Glomerular visceral epithelial cell (primary cell): ENCODE results near the gene MREG.
"Not testable (repeated sequence)": the region's sequence is repeated elsewhere in the genome, so short reads cannot be mapped to it uniquely, and the experiment has no call there.

Source experiments
- DNase-seq: peaks from one replicate; pipeline ENCODE4 v3.0.0-alpha.2; 2016; ENCODE audit errors: extremely low spot score

The MREG gene

DNA sequence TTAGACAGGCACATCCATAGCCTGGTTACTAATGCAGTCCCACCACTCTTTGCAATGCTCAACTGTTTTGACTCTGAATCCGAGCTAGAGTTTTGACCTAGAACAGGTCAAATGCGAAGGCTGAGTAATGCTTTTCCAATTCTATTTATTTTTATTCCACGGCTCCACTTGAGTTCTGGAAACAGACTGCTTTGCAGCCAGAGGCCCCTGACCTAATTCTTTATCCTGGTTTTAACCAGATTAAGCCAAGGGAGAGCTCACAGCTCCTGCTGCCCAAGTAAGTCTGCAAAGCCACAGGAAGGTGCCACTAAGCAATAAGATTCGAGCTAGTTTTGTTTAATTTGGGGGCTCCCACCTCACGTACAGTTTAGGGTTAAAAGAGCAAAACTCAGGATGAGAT, 51.4 kb downstream of the MREG start:
- no peak for DNase-seq

DNA sequence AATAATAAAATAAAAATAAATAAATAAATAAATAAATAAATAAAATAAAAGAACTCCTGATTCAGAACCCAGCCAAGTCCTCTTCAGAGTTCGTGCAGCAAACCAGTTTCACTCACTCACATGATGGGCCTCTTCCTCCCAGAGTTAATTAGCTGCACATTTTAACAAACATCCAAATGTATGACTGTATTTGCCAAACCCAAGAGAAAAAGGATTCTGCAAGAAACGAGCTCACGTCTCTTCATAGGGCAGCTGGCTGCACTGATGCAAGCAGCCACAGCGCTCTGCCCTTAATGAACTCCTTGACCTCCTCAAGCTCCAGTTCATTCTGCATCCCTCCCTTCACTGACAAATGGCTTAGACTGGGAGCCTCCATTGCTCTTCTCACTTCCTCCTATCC, 55.1 kb downstream of the MREG start:
- no peak for DNase-seq

DNA sequence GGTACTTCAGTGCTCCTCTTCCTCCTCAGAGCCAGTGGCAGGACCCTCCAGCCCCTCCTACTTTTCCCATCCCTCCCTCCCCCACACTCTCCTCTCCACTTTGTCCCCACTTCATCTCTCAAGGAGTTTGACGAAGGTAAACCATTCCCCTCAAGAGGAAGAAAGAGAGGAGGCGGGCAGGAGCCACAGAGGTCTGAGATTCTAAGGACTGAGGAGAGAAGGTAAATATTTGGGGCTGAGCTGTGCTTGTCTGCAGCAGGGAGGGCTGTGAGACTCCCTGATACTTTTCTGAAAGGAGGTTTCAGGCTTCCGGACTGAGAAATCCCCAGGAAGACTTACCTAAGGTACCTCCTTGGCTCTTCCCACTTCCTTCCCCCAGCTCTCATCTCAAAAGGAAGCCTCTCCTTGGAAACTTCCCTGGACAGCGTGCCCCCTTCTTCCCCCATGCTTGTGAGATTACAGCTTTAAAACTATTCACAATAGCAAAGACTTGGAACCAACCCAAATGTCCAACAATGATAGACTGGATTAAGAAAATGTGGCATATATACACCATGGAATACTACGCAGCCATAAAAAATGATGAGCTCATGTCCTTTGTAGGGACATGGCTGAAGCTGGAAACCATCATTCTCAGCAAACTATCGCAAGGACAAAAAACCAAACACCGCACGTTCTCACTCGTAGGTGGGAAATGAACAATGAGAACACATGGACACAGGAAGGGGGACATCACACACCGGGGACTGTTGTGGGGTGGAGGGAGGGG, 55.8 kb downstream of the MREG start:
- not testable (repeated sequence) for DNase-seq

DNA sequence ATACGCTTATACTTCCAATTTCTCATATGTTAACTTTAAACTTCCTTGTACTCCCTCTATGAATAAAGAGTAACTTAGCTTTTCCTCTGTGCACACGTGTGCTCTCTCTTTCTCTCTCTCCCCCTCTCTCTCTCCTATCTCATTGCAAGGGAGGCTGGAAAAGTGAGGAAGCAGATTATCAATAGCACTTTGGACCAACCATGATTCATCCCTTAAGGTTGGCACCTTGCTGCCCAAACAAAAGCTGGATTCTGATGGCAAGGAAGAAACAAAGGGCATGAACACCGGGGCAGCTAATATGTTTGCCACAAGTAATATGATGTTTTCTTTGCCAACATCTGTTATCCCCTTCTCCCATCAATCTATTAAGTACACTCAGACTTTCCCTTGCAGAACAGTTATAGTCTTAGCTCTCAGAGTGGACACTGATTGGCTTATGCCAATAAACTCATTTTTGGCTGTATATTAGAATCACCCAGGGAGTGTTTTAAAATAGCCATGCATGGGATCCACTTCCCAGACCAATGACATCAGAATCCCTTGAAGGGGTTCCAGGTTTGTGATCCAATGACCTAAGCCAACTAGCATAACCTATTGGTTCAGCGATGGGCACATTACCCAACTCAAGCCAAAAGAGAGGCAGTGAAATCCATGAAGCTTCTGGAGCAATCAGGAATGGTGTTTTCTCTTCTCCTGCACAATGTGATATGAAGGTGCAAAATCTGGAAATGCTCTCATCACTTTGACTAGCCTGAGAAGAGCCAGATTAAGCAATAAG, 60.3 kb downstream of the MREG start:
- DNase-seq = no peak

DNA sequence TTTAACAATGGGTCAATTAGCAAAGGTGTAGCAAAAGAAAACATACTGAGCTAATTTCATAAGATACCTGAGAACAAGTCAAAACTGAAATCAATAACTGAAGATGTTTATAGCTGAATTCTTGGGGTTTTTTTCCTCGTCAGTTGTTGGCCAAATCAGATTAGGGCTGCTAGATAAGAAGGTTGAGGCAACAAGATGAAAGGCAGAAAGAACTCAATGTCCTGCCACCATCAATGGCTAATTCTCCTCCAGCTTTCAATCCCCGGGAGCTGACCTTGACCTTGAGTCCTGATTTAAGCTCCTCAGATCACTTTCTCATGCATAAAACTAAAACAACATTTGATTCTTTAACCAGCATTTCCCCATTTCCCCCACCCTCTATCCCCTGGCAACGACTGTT, 61.8 kb downstream of the MREG start:
- DNase-seq = no peak

DNA sequence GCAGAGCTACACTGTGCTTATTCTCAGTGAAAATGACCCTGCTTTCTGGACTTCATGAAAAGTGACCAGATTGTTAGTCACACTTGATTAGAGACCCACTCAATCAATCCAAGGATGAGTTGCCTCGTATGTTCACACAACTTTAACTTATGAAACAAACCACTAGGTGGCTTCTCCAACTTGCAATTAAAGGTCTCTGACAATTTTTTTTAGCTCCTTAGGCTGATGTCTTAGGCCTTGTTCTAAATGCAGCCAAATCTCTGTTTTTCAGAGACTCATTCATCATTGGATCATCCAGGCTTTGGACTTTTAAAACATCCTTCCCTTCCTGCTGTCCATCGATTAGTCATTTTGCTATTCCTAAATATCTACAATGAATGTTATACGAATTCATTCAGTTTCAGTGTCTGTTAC, 63.4 kb downstream of the MREG start:
- peak; percentile 50 for DNase-seq

DNA sequence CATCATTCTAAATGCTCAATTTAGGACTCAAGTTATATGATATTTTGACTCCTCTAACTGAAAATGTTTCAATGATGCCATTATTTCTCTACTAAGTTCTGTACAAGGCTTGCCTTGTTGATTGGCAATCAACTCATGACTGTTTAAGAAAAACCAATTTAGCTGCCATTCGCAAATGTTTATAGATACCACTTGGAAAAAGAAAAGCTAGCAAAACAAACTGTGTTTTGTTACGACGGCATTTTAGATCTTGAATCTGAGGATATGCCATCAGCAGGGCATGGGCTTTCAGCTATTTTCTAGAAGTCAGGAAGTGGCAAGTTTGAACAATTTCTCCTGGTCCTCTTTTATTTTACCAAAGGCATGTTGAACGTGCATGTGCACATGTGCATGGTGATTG, 65.3 kb downstream of the MREG start:
- DNase-seq = no peak

DNA sequence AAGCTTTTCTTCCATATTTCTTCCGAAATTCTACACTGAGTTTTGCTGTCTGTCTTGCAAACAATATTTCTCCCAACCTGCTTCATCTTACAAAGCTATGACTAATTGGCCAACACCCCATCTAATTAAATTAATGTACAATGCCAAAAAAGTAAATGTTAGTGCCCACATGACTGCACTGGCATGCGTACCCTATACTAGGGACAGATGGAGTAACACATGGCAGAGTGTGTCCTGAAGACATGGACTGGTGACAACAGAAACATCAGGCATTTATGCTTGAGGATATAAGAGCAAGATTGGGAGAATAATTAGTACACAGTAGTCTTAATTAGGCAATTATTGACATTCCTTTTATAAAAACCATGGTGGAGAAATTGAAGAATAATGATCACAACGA, 66.8 kb downstream of the MREG start:
- DNase-seq = no peak

DNA sequence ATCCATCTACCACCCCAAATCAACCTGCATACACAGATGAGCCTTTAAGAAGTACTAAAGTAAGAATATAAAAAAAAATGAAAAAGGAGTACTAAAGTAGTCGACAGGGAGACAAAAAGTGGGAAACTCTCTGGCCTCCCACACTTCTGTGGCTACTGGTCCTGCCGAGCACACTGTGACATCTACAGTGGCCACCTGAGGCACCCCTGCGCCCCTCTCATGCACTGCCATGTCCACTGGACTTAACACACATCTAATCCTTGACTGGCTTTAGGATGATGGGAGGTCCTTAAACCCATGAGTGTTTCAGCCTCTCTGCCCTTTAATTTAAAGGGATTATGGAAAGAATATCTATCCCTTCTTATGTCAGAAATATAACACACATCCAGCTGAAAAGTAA, 71.2 kb downstream of the MREG start:
- no peak for DNase-seq

DNA sequence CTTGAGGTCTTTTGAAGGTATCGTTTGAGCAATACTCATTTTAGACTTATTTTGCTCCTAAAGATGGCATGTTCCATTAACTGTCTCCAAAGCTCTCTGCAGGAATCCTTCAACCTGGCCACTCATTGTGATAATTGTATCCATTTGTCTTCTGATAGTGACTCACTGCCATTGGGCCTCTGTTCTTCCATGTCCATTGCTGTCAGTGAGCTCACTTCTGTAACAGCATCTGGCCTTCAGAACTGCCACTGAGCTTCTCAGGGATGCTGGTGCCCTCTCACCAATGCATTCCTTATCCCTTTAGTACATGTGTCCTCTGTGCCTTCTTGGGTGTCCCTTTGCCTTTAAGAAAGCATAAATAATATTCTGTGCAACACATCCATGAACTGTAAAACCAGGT, 71.6 kb downstream of the MREG start:
- DNase-seq = no peak

DNA sequence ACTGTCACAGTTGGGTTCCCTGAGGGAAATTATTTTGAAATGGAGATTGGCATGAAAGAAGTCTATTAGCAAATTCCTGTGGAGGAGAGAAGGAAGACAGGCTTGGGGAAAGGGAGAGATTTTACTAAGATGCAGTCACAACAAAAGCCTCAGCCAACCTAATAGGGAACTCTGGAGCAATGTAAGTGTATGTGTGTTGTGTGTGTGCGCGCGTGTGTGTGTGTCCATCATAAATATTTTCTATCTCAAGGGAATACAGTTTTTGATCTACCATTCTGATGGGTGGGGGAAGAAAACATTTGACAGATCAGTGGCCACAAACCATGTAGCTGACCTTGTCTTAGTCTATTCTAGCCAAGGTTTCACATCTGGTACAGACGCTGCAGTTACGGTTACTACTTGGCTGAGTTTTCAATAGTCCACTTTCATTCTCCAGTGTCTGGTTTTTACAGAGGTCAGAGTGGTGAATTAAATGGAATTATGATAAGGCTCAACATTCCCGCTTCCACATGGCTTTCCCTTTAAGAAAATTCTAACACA, 72.6 kb downstream of the MREG start:
- DNase-seq = no peak

DNA sequence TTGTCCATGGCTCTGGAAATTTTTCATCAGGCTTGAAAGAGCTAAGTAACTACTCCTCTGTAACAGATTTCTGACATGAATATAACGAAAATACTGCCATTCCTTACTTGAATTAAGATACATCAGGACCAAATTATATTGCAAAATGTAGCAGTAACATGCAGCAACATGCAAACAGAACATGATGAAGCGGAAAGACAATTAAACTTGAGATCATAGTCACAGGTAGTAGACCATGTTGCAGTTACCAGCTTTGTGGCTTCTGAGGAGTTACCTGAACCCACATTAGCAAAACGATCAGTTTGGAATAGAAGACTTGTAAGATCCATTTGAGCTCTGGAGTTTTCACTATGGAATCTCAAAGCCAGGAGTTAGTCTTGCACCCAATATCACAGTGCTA, 76.2 kb downstream of the MREG start:
- DNase-seq = no peak

DNA sequence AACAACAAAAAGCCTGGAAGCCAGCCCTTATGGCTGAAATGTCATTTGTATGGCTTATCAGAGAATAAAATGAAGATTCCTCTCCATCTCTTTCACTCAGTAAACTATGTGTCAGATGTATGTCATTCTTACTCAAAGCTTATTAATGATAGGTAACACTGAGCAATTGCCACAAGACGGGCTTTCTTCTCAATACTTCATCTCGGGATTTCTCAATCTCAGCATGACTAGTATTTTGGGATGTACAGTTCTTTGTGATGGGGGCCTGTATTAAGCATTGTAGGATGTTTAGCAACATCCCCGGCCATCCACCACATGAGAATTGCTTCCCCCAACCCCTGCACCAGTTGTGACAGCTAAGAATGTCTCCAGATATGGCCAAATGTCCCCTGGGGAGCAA, 80.2 kb downstream of the MREG start:
- DNase-seq = no peak

DNA sequence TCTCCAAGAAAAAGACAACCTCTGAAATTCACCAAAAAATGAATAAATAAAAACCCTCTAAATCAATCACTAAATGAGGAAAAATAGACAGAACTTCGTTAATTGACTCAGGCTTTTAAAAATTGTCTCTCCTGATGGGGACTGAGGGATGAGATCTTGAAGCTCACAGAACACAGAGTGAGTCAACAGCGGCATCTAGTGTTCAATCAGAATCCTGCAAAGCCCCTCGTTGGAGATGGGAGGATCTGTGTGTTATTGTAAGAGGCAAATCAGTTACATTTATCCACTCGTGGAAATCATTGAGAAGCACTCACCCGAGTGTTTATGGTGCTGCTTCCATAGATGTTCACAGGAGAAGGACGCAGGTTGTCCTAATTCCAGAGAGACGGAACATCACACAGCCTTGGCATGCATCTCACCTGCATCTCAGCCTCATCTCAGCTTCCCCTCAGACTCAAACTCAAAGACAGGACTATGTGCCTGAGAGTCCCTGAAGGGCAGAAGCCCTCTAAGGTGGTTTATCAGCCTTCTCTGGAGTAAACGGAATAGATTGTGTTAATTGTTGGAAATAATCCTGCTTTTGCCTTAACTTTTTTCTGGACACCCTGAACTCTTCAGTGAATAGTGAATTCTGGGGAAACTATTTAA, 82.0 kb downstream of the MREG start:
- DNase-seq = peak; percentile 79

DNA sequence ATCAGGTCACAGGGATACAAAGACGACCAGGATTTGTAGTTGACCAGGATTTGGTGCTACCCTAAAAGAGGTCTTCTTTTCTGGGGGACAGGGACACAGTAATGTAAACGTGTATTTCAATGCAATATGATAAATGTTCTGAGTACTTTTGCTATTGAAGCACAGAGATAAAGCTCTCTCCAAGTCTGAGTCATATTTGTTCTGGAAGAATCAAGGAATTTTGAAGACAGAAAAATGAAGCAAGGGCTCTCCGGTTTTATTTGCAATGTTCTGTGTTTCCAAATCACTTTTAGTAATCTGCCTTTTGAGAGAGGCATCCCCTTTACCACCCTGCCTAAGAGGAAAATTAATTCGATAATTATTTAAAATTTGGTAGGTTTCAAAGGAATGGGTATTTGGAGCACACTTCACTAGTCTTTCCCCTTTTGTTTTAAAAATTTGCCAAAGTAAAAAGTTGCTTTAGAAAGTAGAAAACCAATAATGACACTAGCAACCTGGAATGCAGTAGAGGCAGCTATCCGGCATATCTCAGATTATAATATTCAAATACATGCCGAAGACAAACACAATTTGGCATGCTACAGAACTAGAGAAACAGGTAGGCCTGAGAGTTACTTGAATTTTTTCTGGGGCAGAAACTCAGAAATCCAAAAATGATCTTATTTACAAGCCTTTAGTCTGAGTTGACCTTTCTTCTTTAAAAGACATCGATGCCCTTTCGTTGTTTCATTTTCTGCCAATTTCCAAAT, 82.7 kb downstream of the MREG start:
- no peak for DNase-seq

DNA sequence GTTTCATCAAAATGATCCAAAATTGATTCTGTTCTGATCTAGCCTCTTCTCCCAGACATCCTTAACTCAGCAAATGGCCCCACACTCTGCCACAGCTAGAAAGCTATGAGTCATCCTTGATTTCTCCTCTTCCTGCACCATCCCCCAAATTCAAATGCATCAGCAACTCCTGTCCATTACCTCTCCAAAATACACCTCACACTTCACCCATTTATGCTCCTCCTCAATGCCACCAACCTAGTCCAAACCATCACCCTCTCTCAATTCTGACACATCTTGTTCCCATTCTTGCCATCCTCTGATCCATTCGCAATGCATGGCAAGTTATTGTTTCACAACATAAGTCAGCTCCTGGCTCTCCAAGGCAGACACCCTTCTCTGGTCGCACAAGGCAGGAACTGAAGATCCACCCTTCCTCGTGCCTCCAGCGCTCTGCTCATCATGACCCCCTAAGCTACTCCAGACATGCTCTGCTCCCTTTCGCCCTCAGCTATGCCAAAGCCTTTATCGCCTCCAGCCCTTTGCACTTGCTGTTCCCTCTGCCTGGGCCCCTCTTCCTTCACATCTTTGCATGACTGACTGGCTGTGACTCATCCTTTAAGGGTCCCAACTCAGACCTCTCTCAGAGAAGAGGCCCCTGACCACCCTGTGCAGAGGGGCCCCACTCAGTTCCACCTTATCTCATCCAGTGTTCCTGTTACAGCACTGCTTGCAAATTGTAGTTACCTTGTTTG, 83.6 kb downstream of the MREG start:
- peak; percentile 27 for DNase-seq

DNA sequence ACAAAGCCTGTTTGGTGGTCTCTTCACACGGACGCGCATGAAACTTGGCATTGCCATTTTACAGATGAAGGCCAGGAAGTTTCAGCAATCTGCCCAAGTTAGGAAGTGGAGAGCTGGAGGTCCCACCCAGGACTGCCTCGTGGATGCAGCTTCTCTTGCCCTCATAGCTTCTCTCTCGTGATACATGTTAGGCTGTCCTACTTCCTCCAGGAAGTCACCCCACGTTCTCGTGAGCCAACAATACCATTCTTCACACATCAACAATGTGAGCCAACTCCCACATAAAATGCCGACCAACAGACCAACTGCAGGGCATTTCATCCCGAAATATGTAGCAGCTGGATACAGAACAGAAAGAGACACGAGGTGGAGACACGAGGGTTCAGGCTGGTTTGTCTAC, 85.3 kb downstream of the MREG start:
- no peak for DNase-seq

DNA sequence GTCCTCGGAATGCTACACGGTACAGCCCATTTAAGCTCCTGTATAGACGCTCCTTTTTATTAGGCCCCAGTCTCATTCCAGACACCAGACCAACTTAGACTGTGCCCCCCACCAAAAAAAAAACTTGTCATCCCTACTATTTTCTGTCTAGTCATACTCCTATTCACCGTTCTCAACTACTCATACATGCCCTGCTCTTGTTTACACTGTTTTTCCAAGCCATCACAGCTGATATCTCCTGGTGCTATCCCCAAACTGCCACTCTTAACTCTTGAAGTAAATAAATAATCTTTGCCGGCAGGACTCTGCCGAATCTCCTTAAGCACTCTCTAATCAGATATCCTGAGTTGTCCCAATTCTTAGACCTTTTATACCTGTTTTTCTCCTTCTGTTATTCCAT, 86.4 kb downstream of the MREG start:
- not testable (repeated sequence) for DNase-seq

DNA sequence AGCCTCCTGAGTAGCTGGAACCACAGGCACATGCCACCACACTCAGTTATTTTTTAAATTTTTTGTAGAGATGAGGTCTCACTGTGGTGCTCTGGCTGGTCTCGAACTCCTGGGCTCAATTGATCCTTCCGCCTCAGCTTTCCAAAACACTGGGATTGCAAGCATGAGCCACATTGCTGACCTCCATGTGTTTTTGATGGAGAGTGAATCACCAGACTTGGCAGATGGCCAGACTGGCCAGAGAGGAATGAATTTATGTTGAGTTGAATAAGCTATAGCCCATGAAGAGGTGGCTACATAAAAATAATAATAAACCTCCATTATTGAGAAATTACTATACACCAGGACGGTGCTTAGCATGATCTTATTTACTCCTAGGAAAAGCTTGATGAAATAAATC, 91.5 kb downstream of the MREG start:
- DNase-seq = peak; percentile 83

DNA sequence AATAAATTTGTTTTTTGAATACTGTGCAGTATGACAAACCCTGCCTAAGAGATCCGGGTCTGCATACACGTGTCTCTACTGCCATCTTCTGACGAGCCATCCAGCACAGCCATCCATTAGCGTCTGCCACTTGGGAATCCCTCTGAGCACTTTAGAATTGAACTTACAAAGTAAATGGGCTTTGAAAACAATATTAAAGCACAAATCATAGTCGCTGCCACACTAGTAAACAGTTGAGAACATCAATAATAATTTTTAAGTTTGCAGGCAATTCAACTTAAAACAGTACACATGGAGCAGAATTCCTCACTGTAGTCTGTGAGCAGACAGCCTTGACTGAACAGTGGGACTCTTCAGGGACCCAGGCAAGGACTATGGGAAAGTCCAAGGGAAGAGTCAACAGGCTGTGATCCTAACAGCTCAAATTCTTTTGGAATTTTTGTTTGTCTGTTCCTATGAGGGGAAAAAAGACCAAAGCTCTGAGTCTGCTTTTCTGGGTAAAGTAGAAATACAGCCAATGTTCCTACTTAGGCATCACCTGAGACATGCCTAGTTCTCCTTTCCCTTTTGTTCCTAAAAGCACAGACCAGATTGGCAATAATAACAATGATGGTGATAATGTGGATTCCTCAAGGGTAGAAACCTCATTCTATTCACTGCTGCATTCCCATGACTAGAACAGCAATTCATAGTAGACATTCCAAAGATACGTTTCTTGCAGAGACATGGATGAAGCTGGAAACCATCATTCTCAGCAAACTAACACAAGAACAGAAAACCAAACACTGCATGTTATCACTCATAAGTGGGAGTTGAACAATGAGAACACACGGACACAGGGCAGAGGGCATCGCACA, 92.9 kb downstream of the MREG start:
- peak; percentile 81 for DNase-seq
